ENCODE data around the gene ALDH8A1.

Gene ALDH8A1

DNA sequence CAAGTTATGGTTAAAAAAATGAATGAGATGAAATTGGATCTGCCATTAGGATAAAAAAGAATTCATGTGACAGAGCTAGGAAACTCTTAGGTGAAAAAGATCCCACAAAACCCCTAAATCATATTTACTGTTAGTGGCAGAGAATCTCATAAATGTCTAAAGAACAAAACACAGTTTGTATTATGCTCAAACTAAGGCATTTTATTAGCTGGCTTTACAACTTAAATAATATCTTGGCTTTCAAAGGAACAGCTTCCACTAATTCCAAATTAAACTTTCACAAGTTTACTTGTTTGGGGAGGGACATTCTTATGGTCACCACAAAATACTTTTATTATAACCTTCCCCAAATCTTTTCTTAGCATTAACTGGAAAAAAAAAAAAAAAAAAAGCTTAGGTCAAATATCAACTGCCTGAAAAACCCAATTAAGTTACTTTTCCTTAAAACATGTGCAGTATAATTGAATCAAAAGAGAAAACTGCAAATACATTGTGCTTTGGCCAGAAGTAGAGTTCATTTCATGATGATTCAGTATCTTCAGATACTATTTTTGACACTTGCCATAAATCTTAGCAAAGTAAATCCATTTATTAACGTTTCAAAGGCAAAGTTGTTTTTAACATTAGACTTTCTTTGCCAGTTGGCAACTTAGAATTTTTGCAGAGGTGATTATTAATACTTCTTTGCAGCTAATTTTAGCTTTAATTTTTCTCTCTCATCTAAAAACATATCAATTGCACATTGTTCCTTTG, 14.7 kb upstream of the ALDH8A1 start:
- TF ChIP-seq, protein P1, sequence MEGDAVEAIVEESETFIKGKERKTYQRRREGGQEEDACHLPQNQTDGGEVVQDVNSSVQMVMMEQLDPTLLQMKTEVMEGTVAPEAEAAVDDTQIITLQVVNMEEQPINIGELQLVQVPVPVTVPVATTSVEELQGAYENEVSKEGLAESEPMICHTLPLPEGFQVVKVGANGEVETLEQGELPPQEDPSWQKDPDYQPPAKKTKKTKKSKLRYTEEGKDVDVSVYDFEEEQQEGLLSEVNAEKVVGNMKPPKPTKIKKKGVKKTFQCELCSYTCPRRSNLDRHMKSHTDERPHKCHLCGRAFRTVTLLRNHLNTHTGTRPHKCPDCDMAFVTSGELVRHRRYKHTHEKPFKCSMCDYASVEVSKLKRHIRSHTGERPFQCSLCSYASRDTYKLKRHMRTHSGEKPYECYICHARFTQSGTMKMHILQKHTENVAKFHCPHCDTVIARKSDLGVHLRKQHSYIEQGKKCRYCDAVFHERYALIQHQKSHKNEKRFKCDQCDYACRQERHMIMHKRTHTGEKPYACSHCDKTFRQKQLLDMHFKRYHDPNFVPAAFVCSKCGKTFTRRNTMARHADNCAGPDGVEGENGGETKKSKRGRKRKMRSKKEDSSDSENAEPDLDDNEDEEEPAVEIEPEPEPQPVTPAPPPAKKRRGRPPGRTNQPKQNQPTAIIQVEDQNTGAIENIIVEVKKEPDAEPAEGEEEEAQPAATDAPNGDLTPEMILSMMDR (conservative IDR thresholded peaks at IDR 0.05; ENCODE audit: low read depth, low read length), result no peak
- H3K4me3 ChIP-seq (ENCODE audit: low read length), result no peak overlapping the region
- DNase-seq (ENCODE audit: low read depth), result no peak

DNA sequence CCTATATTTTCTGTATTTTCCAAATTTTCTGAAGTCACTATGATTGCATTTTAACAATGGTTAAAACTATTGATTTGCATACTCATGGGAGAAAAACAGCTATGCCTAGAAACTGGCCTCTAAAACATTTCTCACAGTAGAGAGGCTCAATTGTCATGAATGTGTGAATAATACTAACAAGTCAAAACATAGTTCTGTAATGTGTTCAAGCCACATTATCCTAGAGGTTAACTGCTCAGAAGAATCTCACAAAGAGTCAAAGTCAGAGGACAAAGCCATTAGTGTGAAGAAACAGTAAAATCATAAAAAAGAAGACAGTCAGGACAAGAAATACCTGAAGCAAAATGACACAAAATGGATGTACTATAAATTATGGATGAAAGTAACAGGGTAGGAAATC, 12.5 kb upstream of the ALDH8A1 start:
- no peak for DNase-seq (ENCODE audit: low read depth)
- no peak overlapping the region for H3K4me3 ChIP-seq (ENCODE audit: low read length)
- TF ChIP-seq, protein P1 (conservative IDR thresholded peaks at IDR 0.05; ENCODE audit: low read depth, low read length), result no peak

DNA sequence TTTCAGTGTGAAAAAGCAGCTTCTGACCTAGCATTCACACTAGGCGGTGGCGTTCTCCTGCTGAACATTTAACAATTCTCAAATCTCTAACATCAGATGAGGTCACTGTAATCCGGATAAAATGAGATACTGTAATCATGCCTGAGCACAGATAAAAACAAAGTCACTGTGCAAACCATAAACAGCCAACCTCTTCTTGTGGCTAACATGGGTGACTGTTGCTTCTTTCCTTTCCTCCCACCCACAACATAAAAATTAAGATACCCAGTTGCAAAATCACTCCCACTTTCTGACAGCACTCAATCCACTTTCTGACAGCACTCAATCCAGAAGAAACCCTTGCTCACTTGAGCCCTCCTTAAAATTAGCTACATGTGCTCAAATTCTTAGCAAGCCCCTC, 11.5 kb upstream of the ALDH8A1 start:
- TF ChIP-seq, protein P1 (conservative IDR thresholded peaks at IDR 0.05; ENCODE audit: low read depth, low read length), result no peak
- no peak for DNase-seq (ENCODE audit: low read depth)
- no peak overlapping the region for H3K4me3 ChIP-seq (ENCODE audit: low read length)

DNA sequence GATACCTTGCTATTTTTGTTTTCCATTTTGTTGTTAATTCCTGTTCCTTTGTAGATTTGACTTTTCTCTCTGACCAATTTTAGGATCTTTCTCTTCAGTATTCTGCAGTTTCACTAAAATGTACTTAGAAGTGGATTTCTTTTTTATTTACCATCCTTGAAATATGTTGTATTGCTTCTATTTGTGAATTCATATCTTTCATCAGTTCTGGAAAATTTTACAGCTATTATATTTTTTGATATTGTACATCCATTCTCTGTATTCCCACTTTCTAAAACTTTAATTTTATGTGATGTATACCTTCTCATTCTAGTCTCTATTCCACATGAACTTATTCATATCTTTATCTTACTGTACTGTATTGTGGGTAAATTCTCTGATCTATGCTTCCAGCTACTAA, 9.7 kb upstream of the ALDH8A1 start:
- TF ChIP-seq, protein P1 (conservative IDR thresholded peaks at IDR 0.05; ENCODE audit: low read depth, low read length), result no peak
- no peak for DNase-seq (ENCODE audit: low read depth)

DNA sequence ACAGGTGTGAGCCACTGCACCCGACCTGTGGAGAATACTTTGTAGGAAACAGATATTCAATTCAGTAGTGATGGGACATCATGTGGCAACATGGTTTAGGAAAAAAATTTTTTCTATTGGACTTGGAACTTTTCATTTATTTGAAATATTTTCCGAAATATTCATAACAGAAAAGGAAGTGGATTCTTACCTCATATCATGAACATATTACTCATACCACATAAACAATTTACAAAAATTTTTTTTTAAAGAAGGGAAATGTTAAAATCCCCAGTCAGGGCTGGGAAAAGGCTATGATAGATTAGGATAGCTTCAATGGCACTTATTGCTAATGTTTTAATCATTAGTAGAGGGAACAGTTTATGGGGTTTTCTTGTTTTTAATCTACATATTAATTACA, 6.8 kb upstream of the ALDH8A1 start:
- TF ChIP-seq, protein P1 (conservative IDR thresholded peaks at IDR 0.05; ENCODE audit: low read depth, low read length), result no peak
- no peak for DNase-seq (ENCODE audit: low read depth)
- no peak overlapping the region for H3K4me3 ChIP-seq (ENCODE audit: low read length)

More for the DNA sequence above, 9.7 kb upstream of the ALDH8A1 start:
- no peak overlapping the region for H3K4me3 ChIP-seq (ENCODE audit: low read length)

DNA sequence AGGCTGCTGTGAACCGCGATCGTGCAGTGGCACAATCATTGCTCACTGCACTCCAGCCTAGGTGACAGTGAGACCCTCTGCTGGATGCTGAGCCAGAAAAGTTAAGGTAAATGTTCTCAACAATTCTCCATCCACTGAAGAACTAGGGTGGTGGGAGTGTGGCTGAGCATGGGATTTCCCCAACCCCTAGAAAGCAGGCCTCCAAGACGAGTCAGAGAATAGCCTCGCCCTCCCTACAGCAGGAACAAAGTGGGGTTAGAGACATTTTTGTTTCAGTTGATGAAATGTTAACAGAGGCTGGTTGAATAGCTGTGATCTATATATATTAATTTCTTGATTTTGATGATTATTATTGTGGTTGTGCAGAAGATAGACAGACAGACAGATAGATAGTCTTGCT, 6.1 kb upstream of the ALDH8A1 start:
- no peak overlapping the region for H3K4me3 ChIP-seq (ENCODE audit: low read length)
- no peak for DNase-seq (ENCODE audit: low read depth)
- TF ChIP-seq, protein P1 (conservative IDR thresholded peaks at IDR 0.05; ENCODE audit: low read depth, low read length), result no peak

DNA sequence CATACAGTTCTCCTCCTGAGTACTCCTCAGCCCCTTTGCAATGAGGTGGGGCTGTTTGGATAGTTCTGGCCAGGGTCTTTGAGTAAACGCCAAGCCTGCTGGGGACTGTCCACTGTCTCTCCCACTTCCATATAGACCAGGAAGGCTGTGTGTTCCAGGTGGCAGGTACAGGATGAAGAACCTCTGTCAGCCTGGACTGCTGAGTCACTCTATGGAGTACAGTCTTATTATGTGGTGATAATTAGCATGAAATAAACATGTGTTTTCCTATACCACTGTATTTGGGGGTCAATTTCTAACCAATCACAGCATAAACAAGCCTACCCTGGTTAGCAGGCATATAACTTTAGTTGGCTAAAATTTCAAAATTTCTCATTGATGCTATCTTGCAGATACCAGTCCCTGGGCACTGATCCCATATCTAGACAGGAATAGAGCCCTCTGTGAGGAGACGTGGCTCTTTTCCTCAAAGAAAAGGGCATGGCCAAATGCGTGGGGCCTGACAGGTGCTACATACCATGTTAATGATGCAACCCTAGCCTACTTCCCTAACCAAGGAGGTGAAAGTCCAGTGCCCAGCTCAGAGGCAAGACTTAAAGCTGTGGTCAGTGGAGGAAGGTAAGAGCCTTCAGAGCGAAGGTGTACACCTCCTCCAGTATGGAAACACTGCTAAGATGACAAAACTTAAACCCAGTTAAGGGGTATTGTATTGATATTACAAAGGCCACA, 4.5 kb upstream of the ALDH8A1 start:
- DNase-seq (ENCODE audit: low read depth), result no peak
- no peak overlapping the region for H3K4me3 ChIP-seq (ENCODE audit: low read length)
- TF ChIP-seq, protein P1 (conservative IDR thresholded peaks at IDR 0.05; ENCODE audit: low read depth, low read length), result no peak
